Stimulated activated CD8-positive, alpha-beta memory T cell treated with anti-CD3 and anti-CD28 coated beads, Interleukin-4, amount 100 ng/mL, for 1 hour (primary cell): ENCODE measurements around the gene CDX2.

ENCODE experiments used
- DNase-seq, 2 donors: peaks; one replicate each; pipeline ENCODE4 v3.0.0-alpha.2; 2020; ENCODE audit warnings: low read depth in 2 of 2, low spot score in 1 of 2

The CDX2 gene

DNA sequence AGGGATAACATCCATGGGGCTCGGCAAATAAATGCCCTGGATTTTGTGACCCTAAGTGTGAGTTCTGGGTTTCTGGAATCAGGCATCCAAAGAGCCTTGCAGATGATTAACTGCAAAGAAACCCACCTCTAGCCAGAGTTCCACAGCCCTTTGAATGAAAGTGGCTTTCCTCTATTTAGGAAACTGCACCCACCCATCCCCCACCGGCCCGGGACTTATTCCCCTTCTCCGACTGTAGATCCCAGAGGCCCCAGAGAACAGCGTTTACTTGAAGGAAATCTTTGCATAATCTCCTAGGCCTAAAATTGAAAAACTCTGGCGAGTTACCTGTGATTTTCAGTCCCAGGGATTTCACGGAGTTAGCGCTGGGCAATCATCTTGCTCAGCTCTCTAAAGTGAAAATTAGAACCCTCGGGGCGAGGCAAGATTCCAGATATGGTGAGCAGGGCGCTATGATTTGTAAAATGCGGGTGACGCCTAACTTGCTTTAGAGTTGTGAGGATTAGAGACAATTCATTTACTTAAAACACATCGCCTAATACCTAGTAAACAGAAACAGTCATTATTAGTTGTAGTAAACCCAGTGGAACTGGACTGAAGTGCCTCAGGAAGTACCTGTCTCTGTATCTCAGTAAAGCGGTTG, 10.0 kb upstream of the CDX2 start:
- no peak for DNase-seq

DNA sequence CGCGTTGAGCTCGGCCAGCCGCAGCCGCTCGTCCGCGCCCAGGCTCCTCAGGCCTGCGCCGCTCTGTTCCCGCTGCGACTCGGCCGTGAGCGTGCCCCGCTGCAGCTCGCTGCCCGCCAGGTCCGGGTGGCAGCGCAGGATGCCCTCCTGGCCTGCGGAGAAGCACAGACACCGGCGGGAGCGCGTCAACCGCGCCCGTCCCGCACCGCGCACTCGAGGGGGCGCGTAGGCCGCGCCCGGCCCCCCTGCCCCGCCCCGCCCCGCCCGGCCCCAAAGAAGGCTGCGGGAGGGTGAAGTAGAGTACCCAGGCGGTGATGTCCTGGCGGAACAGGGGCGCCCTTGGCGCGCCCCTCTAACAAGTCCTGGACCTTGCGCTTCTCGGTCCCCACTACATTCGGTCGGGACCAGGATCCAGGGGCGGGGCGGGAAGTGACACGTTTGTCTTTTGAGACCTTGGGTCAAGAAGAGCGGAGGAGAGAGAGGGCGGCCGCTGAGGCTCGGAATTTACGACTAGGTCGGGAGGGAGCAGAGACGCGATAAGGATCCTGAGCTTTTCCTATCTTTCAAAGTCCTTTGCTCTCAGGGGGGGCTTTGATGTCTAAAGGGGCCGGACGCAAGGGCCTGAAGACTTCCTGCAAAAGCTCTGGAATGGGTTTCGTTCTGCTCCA, 9.3 kb upstream of the CDX2 start:
- no peak for DNase-seq

DNA sequence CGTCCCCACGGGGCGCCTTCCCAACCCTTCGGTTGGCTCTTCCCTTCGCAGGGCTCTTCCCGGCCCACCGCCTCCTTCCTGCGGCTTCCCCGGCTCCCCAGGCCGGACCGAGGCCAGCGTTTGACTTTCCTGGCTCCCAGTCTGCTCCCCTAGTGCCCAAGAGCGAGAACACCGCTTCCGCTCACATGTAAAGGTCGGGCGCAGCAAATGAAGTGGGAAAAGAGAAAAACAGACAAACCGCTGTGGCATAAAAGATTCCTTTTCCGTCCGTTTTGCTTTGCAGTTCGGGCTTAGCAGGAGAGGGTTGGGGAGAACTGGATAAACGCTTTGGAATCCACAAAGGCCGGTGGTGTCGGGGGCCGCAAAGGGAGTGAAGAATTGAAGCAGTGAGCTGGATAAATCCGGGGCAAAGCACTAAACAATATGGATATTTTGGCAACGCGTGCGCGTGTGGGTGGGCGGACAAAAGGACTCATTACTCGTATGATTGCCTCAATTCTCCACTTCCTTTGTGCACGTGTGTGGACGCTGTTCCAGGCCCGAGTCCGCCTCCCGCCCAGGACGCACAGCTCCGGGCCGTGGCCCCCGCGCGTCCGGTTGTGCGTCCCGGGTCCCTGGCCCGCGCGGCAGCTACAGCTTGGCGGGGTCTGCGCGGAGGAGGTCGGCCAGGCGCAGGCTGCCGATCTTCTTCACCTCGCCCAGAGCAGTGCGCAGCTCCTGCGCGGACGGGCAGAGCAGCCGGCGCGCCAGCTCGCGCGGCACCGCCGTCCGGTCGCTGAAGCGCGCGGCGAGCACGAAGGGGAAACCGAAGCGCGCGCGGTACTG, 8.6 kb upstream of the CDX2 start:
- DNase-seq, result no peak

DNA sequence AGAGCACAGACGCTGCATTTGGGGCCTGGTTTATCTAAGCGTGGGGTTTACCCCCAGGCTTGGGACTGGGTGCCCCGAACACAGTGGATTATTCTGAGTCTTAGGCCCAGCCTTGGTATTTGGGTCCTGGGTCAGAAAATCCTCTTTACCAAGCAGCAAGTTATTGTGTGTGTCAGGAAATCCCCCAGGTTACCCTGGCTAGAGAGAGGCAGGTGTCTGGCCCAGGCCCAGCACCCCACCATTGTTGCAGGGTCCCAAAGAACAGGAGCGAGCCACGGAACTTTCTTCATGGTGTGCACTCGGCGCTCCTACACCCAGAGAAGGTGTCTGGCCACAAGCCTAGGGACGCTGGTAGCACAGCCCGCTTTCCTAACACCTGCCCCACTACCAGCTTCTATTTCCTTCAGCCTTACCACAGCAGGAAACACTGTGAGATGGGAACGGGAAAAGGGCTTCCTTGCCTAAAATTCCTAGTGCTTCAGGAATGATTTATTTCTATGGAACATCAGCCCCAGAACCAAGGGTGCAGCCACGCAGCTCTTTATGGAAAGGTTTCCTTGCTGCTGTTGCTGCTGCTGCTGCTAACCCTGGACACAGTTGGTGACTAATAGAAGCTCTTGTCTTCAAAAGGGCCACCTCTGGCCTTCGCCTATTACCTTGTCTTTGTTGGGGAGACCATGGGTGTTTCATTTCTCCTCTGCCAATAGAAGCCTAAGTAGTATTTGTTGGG, 7.4 kb upstream of the CDX2 start:
- DNase-seq, result no peak

DNA sequence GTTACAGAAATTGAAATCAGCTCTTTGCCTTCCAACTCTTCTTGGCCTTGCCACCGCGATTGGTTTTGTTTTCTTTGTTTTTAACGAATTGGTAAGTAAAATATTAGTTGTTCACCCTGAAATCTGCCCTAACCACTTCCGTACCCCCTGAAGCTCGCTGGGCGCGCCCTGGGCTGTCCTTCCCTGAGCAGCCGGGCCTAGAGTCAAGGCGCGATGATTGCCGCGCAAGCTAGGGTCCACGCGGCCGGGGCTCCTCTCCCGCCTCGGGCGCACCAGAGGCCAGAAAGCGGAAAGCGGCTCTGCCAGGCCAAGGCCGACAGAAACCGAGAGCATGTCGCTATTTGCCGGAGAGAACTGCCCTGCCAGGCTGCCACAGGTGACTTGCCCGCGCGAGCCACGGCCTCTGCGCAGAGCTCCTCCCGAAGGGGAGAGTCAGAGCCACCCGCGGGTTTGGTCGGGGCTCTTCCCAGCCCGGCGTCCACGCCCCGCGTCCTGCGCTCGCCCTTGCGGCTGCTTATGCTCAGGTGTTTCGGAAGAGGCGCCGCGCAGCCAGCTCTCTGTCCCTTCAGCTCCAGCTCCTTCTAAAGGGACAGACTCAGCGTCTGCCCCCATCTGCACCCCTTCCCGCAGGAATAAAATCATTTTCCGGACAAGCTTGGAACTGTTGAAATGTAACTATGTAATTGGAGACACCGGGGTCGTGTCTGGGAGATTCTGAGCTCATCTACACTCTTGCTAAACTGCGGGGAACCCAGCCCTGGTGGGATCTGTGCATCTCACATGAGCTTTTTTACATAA, 6.6 kb upstream of the CDX2 start:
- DNase-seq, result no peak

DNA sequence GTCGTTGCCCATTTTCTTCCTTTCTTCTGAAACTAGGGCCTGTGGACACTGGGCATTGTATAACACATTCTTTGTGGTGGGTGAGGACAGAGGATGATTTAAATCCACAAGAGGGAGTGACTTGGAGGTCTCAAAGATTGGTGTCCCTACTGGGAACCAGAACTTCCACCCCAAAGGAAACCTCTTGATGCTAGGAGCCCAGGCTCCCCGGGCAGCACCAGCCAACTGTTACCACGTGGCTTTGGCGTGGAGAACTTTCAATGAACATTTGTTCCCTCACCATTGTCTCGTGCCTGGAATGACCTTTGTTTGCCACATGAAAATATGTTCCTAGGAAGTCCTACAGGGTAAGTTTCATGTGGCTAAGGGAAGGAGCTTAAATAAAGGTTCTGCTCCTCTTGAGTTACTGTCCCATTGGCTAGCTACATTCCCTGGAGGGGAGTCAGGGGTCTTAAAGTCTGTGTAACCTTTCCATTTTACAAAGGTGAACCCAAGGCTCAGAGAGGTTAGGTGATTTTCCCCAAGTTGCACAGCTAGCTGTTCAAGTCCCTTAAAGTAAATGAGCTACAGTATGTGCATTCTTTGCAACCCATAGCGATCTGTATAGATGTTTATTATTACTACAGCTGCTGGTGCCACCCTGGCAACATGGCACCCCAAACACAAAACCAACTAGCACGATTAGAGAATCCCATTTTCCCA, 5.0 kb upstream of the CDX2 start:
- no peak for DNase-seq

DNA sequence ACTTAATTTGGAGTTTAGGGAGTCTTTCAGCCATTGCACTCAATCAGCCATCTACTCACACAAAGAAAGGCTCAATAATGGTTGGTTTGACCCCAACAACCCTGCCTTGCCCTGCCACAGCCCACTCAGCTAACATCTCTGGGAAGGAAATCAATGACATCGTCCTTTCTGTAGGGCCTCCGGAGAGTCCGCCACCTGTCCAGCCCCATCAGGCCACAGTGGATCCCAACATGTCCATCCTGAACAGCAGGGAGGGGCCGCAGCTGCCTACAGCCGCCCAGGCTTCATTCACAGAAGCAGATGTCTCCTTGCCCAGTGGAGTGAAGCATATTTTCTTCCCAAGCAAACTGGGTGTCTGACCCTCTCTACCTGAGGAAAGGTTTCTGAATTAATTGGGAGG, 4.2 kb upstream of the CDX2 start:
- no peak for DNase-seq

DNA sequence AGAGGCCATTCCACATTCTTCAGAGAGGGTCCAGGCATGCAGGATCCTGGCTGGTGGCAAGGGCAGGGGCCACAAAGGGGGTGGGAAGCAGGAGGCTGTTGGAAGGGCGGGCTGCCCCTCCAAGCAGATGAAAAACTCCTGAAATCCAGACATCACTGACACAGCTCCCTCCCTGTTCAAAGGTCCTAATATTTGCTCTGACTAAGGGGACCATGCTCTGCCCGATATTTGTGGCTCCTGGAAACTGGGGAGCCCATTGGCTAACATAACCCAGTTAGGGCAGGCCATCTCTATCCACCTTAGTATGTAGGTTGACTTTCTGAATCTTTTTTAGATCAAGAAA, 3.3 kb upstream of the CDX2 start:
- no peak for DNase-seq

DNA sequence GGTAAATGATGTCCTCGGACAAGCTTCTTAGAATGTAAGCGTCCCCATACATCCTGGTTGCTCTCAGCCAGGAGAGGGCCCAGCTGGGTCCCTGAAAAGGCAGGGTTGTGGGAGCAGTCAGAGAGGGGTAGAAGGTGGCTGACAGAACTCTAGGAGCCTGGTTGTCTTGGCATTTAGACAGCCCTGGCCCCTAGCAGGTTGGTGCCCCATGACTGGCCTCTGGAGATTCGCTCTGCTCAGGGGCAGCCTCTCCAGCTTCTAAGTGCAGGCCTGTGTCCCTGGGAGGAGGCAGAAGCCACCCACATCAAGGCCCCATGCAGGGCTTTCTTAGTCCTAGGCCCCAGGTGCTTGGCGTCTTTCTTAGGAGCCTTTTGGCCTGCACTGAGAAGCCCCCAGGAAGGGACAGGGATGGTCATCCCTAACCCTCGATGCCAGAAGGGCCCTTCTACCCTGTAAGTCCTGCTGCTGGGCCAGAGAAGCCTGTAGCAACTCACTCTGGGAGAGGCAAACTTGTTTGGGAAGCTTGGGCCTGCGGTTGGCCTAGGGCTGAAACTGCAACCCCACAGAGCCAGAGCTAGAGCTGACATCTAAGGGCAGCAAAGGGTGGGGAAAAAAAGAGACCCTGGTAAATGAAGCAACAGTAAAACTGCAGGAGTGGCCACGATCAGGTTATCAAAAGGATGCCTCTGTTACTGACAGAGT, 2.8 kb upstream of the CDX2 start:
- DNase-seq, result no peak

DNA sequence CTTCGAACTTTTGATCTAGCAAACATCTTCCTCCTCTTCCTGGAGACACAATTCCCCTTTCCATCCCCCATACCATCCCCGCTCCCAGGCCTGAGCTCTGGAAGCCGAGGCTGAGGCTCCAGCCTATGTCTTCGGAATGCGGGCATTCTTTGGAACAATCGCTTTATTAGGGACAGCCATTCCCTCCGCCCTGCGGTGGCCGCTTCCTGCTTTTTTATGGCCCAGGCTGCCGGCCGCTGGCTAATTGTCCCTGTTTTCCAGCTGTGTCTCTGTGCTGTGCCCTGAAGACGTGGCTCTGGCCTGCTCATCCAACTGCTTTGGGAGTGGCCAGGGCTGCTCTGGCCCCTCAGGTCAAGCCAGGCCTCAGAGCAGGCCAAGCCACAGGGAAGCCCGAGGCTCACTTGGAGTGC, 2.1 kb upstream of the CDX2 start:
- DNase-seq, result no peak

DNA sequence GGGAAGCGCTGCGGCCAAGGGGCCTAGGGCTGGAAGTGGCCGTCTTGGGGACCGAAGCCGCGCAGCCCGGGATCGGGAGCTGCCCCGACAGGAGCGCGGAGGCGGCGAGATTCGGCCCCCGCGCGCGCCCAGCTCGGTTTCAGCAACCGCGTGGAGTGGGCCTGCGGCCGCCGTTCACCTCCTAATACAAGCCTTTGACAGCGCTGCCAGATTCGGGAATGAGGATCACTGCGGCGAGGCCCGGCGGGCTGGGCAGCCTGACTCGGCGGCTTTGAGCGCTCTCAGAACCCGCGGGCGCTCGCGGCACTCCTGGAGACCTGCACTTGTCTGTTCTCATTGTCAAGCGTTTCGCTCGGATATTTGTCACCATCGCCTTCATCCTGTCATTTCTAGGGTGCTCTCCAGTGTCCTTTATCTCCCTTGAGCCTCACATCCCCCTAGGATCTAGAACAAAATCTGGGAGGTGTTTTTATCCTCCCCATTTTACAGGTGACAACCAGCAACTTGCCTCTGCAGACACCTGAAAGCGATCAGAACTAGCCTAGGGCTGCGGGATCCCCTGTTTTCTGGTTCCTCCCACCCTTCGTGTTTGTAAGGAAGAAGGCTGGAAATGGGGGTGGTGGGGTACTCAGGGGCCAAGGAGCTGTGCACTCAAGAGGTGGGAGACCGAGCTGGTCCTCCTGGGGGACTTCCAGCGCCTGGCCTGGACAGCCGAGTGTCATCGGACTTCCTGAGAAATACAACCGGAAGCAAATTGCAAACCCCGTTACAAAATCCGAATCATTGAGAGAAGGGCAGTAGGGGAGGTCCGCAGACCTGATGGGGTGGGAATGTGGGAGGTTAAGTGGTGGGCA, 1.5 kb upstream of the CDX2 start:
- DNase-seq, result no peak

DNA sequence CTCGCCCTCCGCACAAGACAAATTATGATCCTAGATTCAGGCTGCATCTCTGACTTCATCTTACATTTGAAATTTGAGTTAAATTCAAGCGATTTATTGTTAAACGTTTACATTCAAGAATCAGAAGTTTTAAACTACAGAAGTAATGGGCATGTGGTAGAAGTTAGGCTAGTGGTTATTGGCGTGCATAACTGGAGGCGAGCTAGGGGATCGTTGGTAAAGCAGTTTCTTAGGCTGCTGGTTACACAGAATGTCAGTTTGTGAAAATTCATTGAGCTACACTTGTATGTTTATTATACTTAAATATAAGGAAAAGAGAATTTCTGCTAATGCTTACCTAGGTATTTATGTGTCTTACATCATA, 733 bp upstream of the CDX2 start:
- DNase-seq, result no peak

DNA sequence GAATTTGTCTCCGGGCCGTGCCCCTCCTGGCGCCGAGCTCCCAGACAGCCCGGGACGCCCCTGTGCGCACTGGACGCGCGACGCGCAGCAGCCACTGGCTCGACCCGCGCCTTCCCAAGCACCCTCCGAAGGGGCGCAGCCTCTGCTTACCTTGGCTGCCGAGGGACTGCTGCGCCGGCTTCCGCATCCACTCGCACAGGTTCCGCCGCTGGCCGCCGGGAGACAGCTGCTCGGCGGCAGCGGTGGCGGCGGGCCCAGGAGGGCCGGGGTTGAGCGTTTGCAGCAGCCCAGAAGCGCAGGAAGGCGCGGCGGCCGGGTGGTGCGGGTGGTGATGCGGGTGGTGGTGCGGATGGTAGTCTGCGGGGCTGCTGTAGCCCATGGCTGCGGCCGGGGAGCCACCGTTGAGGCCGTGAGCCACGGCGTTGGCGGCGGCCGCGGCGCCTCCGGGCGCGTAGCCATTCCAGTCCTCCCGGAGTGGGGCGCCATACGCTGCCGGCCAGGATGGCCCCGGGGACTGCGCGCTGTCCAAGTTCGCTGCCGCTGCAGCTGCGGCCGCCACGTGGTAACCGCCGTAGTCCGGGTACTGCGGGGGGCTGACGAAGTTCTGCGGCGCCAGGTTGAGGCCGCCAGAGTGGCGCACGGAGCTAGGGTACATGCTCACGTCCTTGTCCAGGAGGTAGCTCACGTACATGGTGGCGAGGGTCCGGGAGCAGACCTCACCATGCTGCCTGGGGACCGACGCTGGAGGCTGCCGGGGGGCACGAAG, 616 bp downstream of the CDX2 start:
- DNase-seq, result no peak

DNA sequence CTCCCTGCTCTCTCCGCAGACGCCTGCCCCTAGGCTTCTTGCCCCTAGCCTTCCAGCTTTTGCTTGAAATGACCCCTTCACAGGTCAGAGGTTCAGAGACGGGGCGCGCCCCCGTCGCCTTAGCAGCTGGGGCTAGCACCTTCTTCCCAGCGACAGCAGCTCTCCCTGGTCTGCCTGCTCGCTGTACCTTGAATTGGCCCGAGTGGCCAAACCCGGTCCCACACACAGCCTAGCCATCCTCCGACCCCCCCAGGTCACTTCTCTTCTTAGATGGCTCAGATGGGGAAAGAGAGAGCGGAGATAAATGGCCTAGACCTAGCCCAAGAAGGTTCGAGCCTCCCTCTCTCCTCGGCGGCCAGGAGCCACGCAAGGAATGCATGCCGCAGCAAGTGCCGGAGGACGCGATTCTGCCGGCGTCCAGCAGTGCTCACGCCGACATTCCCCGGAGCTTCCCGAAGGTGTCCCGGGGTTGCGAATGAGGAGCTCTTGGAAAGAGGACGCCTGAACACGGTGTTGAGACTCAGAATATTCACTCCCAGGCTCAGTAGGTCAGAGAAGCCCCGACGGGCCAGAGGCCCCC, 1.3 kb downstream of the CDX2 start:
- DNase-seq, result no peak

DNA sequence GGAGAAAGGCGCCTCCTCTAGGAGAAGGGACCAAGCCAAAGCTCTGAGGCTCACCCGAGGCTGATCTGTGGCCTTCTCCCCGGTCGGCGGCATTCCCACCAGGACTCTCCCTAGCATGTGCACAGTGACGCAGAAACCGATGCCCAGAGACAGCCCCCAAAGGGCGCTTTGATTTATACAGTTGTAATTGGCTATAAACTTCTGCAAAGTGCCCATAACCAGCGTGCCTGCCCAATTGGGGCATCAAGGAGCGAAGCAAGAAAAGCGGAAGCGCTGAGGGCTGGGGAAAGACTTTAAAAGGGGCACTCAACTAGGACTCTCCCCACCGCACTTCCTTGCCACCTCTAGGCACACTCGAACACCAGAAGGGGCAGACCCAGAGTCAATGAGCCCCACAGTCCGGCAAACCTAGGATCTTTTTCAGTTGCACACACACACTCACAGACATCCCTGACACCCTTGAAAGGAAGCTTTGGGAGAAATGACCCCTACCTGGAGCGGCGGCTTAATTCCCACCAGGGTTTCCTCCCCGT, 1.8 kb downstream of the CDX2 start:
- no peak for DNase-seq

DNA sequence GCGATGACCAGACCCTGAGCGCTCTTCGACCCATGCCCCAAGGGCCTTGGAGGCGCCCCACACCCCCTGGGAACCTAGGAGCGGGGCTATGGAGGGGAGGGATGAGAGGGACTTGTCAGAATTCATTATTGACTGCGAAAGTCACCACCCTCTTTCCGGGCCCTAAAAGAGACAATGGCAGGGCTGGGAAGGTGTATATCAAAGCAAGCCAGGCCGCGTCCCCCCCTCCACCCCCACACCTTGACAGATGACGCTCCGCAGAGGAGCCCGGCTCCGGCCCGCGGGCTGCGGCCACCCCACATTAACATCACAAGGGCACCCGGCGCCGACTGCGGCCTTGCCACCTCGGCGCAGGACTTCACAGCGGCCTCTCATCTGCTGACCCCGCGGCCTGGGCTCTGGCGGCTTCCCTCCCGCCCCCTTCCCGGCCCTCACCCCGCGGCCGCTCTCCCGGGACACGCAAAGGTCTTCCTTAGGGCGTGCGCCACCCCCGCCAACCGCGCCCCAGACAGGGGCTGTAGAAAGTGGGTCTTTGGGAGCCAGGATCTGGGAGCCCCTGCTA, 2.4 kb downstream of the CDX2 start:
- no peak for DNase-seq
